ENCODE results near the gene ZBTB33. TPM values are rescaled to one million over a fixed set of nuclear protein-coding genes. Genes with fewer than 3 reads are reported as not detected.

The ZBTB33 gene
- total and polyA plus RNA-seq, 2 experiments from 2014 or later, result 3.9 to 14.0 TPM

DNA sequence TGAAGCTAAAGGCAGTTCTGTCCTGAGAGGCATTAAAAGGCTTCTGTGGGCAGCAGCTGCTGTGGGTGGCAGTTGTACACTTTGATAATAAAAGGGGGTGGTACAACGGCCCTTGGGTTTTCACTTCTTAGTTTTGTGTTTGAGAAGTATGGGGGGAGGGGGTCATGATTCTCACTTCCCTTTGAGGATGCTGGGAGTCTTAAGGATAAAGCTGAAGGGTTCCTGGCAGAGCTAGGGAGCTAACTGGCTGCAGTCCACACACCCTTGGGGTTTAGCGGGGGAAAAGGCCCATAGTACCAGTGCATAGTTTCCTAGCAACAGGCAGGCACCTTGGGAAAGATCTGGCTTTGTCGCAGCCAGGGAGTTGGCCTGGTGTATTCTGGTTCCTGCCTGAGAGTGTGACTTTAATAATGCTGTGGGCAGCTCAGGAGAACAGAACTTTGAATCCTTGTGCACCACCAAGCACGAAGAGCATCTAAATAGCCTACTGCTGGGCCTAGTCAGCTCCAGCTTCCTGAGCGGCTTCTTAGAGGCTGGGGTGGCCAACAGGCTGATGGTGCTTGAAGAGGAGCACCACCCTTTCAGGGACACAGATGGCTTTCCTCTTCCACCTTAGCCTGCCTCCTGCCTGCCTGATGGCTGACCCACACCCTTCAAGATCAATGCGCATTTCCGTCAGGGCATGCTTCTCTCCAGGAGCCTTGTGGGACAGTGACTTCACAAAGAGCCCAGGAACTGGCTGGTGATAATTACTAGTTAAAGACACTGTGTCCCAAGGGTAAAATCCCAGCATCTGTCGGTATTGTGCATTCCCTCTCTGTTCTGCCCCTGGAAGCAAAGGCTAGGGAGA lies 12.5 kb downstream of the ZBTB33 start:
- Histone ChIP-seq H3K4me2 (no peak overlapping the region), H2AFZ (peak overlapping the region; percentile 56; the same call in 1 of the 2 replicates), H3K79me2 (replicated peaks; ENCODE audit: insufficient read depth) (no peaks in the 10 kb centered on the region), H3K4me1 (ENCODE audit: insufficient read depth) (peaks cover 6% of the 10 kb centered on the region; the same call in 1 of the 2 replicates), H3K9me2 (ENCODE audit: insufficient read depth) (no peaks in the 10 kb centered on the region), H3K27ac (ENCODE audit: low read depth) (no peak overlapping the region), H4K20me1 (replicated peaks; ENCODE audit: insufficient read depth) (no peaks in the 10 kb centered on the region), H3K36me3 (ENCODE audit: insufficient read depth) (no peaks in the 10 kb centered on the region), H3K4me3 (no peak overlapping the region), H3K27me3 (ENCODE audit: insufficient read depth) (no peaks in the 10 kb centered on the region), H3F3A (replicated peaks; ENCODE audit: low read depth) (no peaks in the 10 kb centered on the region)
- Mint-ChIP-seq H3K4me1 (peaks cover 27% of the 10 kb centered on the region; the same call in 2 of the 3 replicates), H3K9me3 (no peaks in the 10 kb centered on the region), H3K27ac (no peak overlapping the region), H3K27me3 (ENCODE audit: insufficient read depth, low read depth, poor library complexity) (peaks cover 4% of the 10 kb centered on the region), H3K36me3 (ENCODE audit: low read depth) (no peaks in the 10 kb centered on the region), H3K4me3 (no peak overlapping the region)
- TF ChIP-seq, protein P1, sequence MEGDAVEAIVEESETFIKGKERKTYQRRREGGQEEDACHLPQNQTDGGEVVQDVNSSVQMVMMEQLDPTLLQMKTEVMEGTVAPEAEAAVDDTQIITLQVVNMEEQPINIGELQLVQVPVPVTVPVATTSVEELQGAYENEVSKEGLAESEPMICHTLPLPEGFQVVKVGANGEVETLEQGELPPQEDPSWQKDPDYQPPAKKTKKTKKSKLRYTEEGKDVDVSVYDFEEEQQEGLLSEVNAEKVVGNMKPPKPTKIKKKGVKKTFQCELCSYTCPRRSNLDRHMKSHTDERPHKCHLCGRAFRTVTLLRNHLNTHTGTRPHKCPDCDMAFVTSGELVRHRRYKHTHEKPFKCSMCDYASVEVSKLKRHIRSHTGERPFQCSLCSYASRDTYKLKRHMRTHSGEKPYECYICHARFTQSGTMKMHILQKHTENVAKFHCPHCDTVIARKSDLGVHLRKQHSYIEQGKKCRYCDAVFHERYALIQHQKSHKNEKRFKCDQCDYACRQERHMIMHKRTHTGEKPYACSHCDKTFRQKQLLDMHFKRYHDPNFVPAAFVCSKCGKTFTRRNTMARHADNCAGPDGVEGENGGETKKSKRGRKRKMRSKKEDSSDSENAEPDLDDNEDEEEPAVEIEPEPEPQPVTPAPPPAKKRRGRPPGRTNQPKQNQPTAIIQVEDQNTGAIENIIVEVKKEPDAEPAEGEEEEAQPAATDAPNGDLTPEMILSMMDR (conservative IDR thresholded peaks at IDR 0.05; ENCODE audit: low read depth in 2 of 2), result 0 out of 4 replicates have a peak, but pooled peaks of 1 of the 2 experiments have one; percentile 0
- TF ChIP-seq EZH2 (IDR thresholded peaks at IDR 0.05; ENCODE audit: low read depth, unreplicated experiment), result no peak
- DNase-seq (ENCODE audit: low spot score), result peak; percentile 47
- ATAC-seq, result peak; percentile 77

DNA sequence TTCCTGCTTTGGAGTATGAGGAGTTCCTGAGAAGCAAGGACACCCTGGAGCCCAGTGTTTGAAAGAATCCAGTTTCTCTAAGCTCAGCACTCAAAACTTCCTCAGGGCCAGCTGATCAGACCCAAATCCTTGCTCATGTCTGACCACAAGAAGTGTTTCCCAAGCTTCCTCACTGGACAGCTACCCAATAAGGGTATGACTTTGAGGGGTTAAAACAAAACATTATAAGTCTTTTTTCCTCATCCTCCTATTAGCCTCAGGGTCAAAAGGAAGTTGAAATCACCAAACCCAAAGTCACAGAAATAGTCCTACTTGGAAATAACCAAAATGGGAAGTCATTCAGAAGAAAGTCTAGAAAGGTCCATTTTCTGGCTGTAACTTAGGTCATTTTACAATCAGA lies 13.7 kb downstream of the ZBTB33 start:
- no peaks in the 10 kb centered on the region for H4K20me1 ChIP-seq (replicated peaks; ENCODE audit: insufficient read depth)
- peaks cover 6% of the 10 kb centered on the region; the same call in 1 of the 2 replicates for H3K4me1 ChIP-seq (ENCODE audit: insufficient read depth)
- H3K79me2 ChIP-seq (replicated peaks; ENCODE audit: insufficient read depth), result no peaks in the 10 kb centered on the region
- no peaks in the 10 kb centered on the region for H3K27me3 ChIP-seq (ENCODE audit: insufficient read depth)
- no peak overlapping the region for H3K4me3 Mint-ChIP-seq
- no peaks in the 10 kb centered on the region for H3K36me3 Mint-ChIP-seq (ENCODE audit: low read depth)
- H3K4me3 ChIP-seq, result no peak overlapping the region
- peaks cover 27% of the 10 kb centered on the region; the same call in 2 of the 3 replicates for H3K4me1 Mint-ChIP-seq
- no peak overlapping the region for H3K27ac ChIP-seq (ENCODE audit: low read depth)
- no peaks in the 10 kb centered on the region for H3F3A ChIP-seq (replicated peaks; ENCODE audit: low read depth)
- no peaks in the 10 kb centered on the region for H3K9me3 Mint-ChIP-seq
- ATAC-seq (no peak), DNase-seq (ENCODE audit: low spot score) (no peak)
- no peak overlapping the region for H3K27ac Mint-ChIP-seq
- H2AFZ ChIP-seq, result no peak overlapping the region
- H3K4me2 ChIP-seq, result no peak overlapping the region
- H3K27me3 Mint-ChIP-seq (ENCODE audit: insufficient read depth, low read depth, poor library complexity), result peaks cover 4% of the 10 kb centered on the region
- H3K9me2 ChIP-seq (ENCODE audit: insufficient read depth), result no peaks in the 10 kb centered on the region
- no peaks in the 10 kb centered on the region for H3K36me3 ChIP-seq (ENCODE audit: insufficient read depth)
- TF ChIP-seq JUNB (IDR thresholded peaks at IDR 0.05; ENCODE audit: unreplicated experiment) (no peak), EZH2phosphoT487 (IDR thresholded peaks at IDR 0.05; ENCODE audit: unreplicated experiment) (no peak), ZNF114 (CRISPR knock-in tag; IDR thresholded peaks at IDR 0.05) (no peak), POLR2AphosphoS5 (IDR thresholded peaks at IDR 0.05; ENCODE audit: low read depth) (no peak), CREB1 (CRISPR knock-in tag; IDR thresholded peaks at IDR 0.05; ENCODE audit: low read depth) (no peak), NANOG (IDR thresholded peaks at IDR 0.05; ENCODE audit: borderline replicate concordance) (no peak), EZH2 (IDR thresholded peaks at IDR 0.05; ENCODE audit: low read depth, unreplicated experiment) (no peak)
- TF ChIP-seq, protein P2, sequence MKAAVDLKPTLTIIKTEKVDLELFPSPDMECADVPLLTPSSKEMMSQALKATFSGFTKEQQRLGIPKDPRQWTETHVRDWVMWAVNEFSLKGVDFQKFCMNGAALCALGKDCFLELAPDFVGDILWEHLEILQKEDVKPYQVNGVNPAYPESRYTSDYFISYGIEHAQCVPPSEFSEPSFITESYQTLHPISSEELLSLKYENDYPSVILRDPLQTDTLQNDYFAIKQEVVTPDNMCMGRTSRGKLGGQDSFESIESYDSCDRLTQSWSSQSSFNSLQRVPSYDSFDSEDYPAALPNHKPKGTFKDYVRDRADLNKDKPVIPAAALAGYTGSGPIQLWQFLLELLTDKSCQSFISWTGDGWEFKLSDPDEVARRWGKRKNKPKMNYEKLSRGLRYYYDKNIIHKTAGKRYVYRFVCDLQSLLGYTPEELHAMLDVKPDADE (IDR thresholded peaks at IDR 0.05), result no peak
- TF ChIP-seq, protein P1 (conservative IDR thresholded peaks at IDR 0.05; ENCODE audit: low read depth in 2 of 2), result no peak
- TF ChIP-seq, protein P3, sequence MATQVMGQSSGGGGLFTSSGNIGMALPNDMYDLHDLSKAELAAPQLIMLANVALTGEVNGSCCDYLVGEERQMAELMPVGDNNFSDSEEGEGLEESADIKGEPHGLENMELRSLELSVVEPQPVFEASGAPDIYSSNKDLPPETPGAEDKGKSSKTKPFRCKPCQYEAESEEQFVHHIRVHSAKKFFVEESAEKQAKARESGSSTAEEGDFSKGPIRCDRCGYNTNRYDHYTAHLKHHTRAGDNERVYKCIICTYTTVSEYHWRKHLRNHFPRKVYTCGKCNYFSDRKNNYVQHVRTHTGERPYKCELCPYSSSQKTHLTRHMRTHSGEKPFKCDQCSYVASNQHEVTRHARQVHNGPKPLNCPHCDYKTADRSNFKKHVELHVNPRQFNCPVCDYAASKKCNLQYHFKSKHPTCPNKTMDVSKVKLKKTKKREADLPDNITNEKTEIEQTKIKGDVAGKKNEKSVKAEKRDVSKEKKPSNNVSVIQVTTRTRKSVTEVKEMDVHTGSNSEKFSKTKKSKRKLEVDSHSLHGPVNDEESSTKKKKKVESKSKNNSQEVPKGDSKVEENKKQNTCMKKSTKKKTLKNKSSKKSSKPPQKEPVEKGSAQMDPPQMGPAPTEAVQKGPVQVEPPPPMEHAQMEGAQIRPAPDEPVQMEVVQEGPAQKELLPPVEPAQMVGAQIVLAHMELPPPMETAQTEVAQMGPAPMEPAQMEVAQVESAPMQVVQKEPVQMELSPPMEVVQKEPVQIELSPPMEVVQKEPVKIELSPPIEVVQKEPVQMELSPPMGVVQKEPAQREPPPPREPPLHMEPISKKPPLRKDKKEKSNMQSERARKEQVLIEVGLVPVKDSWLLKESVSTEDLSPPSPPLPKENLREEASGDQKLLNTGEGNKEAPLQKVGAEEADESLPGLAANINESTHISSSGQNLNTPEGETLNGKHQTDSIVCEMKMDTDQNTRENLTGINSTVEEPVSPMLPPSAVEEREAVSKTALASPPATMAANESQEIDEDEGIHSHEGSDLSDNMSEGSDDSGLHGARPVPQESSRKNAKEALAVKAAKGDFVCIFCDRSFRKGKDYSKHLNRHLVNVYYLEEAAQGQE (IDR thresholded peaks at IDR 0.05; ENCODE audit: unreplicated experiment), result no peak

All from GM23338 (cell line).